ENCODE data around the gene ZNF320. TPM values are rescaled to one million over a fixed set of nuclear protein-coding genes. Genes with fewer than 3 reads are reported as not detected.
A peak's percentile ranks its signal among the peaks of the same experiment; 100 is the strongest.
"Not testable (repeated sequence)": the region's sequence is repeated elsewhere in the genome, so short reads cannot be mapped to it uniquely, and the experiment has no call there.

ZNF320 gene
- total and polyA plus RNA-seq, 12 donors, result 4.0 to 21.3 (median 11.4) TPM

- H3K4me1 ChIP-seq (replicated peaks in 1 of 2), result no peaks in the 10 kb centered on the region
- no peaks in the 10 kb centered on the region for H3K27me3 ChIP-seq
- TF ChIP-seq CTCF (IDR thresholded peaks at IDR 0.05) (no peak), POLR2A (IDR thresholded peaks at IDR 0.05) (no peak)
- H3K9me3 ChIP-seq (replicated peaks in 1 of 3), result no peaks in the 10 kb centered on the region
- intact Hi-C loops (cut with DNase I), result no loop called here
- no peak for DNase-seq
- no peak overlapping the region for H3K27ac ChIP-seq
- peaks cover 0 to 40% of the 10 kb centered on the region in 2 donors for H3K36me3 ChIP-seq (replicated peaks in 1 of 2)
- H3K4me3 ChIP-seq, result no peak overlapping the region
- 90 to 97% (median 93%) methylated on average over 4 of the region's 4 CpGs for whole genome bisulfite sequencing, 4 donors
Measured at GRCh38 chr19:52889931-52890330, 7.5 kb downstream of the ZNF320 start.

GRCh38 chr19:52889076-52889475, 8.4 kb downstream of the ZNF320 start:
- no peak overlapping the region for H3K4me3 ChIP-seq
- no peaks in the 10 kb centered on the region for H3K9me3 ChIP-seq (replicated peaks in 1 of 3)
- no peaks in the 10 kb centered on the region for H3K4me1 ChIP-seq (replicated peaks in 1 of 2)
- H3K27ac ChIP-seq, result no peak overlapping the region
- intact Hi-C loops (cut with DNase I), result no loop called here
- TF ChIP-seq POLR2A (IDR thresholded peaks at IDR 0.05) (no peak), CTCF (IDR thresholded peaks at IDR 0.05) (no peak)
- no peak for DNase-seq
- no peaks in the 10 kb centered on the region for H3K27me3 ChIP-seq
- peaks cover 0 to 49% of the 10 kb centered on the region in 2 donors for H3K36me3 ChIP-seq (replicated peaks in 1 of 2)
- WGBS, 4 donors, result 87 to 92% (median 90%) methylated on average over 7 of the region's 7 CpGs

GRCh38 chr19:52880895-52881389, 16.5 kb downstream of the ZNF320 start:
- Histone ChIP-seq H3K27me3 (no peaks in the 10 kb centered on the region), H3K27ac (no peak overlapping the region), H3K4me1 (replicated peaks in 1 of 2) (peaks cover 0 to 3% of the 10 kb centered on the region in 2 donors), H3K9me3 (replicated peaks in 1 of 3) (peaks cover 0 to 37% (median 0%) of the 10 kb centered on the region in 3 donors), H3K4me3 (no peak overlapping the region), H3K36me3 (replicated peaks in 1 of 2) (peaks cover 0 to 48% of the 10 kb centered on the region in 2 donors)
- WGBS, 4 donors, result 86 to 94% (median 90%) methylated on average over 11 of the region's 11 CpGs
- intact Hi-C loops (cut with DNase I), result no loop called here
- DNase-seq, result no peak
- TF ChIP-seq CTCF (IDR thresholded peaks at IDR 0.05) (no peak), POLR2A (IDR thresholded peaks at IDR 0.05) (no peak)

- H3K9me3 ChIP-seq (replicated peaks in 1 of 3); H3K4me3 ChIP-seq; H3K27me3 ChIP-seq; intact Hi-C loops (cut with DNase I); H3K27ac ChIP-seq; DNase-seq; H3K36me3 ChIP-seq (replicated peaks in 1 of 2); H3K4me1 ChIP-seq (replicated peaks in 1 of 2): not testable (repeated sequence)
- 78 to 89% (median 83%) methylated on average over 6 of the region's 6 CpGs for WGBS, 4 donors
Measured at GRCh38 chr19:52872996-52873395, 24.4 kb downstream of the ZNF320 start.

- H3K27ac ChIP-seq, result no peak overlapping the region
- no peak overlapping the region for H3K4me3 ChIP-seq
- H3K4me1 ChIP-seq (replicated peaks in 1 of 2), result no peaks in the 10 kb centered on the region
- no peaks in the 10 kb centered on the region for H3K27me3 ChIP-seq
- H3K9me3 ChIP-seq (replicated peaks in 1 of 3), result no peaks in the 10 kb centered on the region
- intact Hi-C loops (cut with DNase I), result no loop called here
- TF ChIP-seq POLR2A (IDR thresholded peaks at IDR 0.05) (no peak), CTCF (IDR thresholded peaks at IDR 0.05) (no peak)
- DNase-seq, result no peak
- 93 to 100% (median 95%) methylated on average over 3 of the region's 3 CpGs for WGBS, 4 donors
- H3K36me3 ChIP-seq (replicated peaks in 1 of 2), result no peaks in the 10 kb centered on the region
Measured at GRCh38 chr19:52871466-52871865, 26.0 kb downstream of the ZNF320 start.

GRCh38 chr19:52868031-52868430, 29.4 kb downstream of the ZNF320 start:
- 93 to 97% (median 94%) methylated on average over 8 to 11 of the region's 11 CpGs for WGBS, 4 donors

More at GRCh38 chr19:52868031-52868430, 29.4 kb downstream of the ZNF320 start:
- H3K36me3 ChIP-seq (replicated peaks in 1 of 2); H3K4me1 ChIP-seq (replicated peaks in 1 of 2); H3K4me3 ChIP-seq; intact Hi-C loops (cut with DNase I); H3K27ac ChIP-seq; H3K9me3 ChIP-seq (replicated peaks in 1 of 3); H3K27me3 ChIP-seq: not testable (repeated sequence)
- DNase-seq, result peak in 1 of 7 donors; percentile 23

Measured in adrenal gland (tissue), 12 donors.